HCT116 (cell line): Measurements from ENCODE around the gene FOXL2. TPM values are rescaled to one million over a fixed set of nuclear protein-coding genes. Genes with fewer than 3 reads are reported as not detected.

Source experiments
- ATAC-seq: fragments of 200-7000 bp; cut with Tn5 transposase; 2 replicates; pipeline ENCODE4 v1.9.1; 2020; ENCODE audit warnings: mild to moderate bottlenecking, moderate library complexity
- BruUV-seq: library from RNA; stranded (reverse); fragments of 400-500 nt; replicated peaks from 2 replicates; lab custom pipeline; 2021; lab: Mats Ljungman, UMichigan
- CTCF ChIA-PET: fragments of 300-600 bp; sonication (Branson Sonifier 250); formaldehyde crosslinking; loops from one replicate; lab custom pipeline; 2021; ENCODE audit warnings: antibody characterized with exemption; lab: Charles Lee
- POLR2A ChIA-PET: fragments of 300-600, 350-600 bp; sonication (Branson Sonifier 250); formaldehyde crosslinking; loops from one replicate; lab custom pipeline; 2021; ENCODE audit warnings: antibody characterized with exemption; lab: Charles Lee
- RAD21 ChIA-PET, 2 experiments: fragments of 300-600 bp; sonication (Branson Sonifier 250); formaldehyde crosslinking; loops; one replicate each; lab custom pipeline; 2023; ENCODE audit warnings: low total read pairs in 2 of 2; ENCODE audit not compliant: uncharacterized antibody in 2 of 2, unreplicated experiment in 2 of 2, low non-redundant PET in 1 of 2; lab: Charles Lee
- DNase-seq: peaks from one replicate; pipeline ENCODE4 v3.0.0-alpha.2; 2010; ENCODE audit warnings: low read depth, low spot score
- H2AFZ ChIP-seq: fragments of 200-600 bp; shearing (Covaris generic), sonication (generic); 2 replicates; pipeline ENCODE4 v1.6.1; 2017; ENCODE audit warnings: low read depth, mixed run types, mixed read lengths, antibody characterized with exemption, low read length; ENCODE audit not compliant: poor library complexity, severe bottlenecking
- H3K27ac ChIP-seq: 2 replicates; pipeline ENCODE4 v1.5.1; 2012; ENCODE audit warnings: low read depth, low read length
- H3K27me3 ChIP-seq: fragments of 200-600 bp; sonication (generic); 2 replicates; pipeline ENCODE4 v1.6.1; 2016; ENCODE audit warnings: mixed run types, low read length, mixed read lengths; ENCODE audit not compliant: insufficient read depth
- H3K36me3 ChIP-seq, 2 experiments: fragments of 200-500 bp in 1 of 2; fragments of 200-600 bp in 1 of 2; sonication (Bioruptor generic) in 1 of 2; sonication (generic) in 1 of 2; 2 replicates each; pipeline versions ENCODE4 v1.5.1 to v1.6.1; 2014 to 2016; ENCODE audit warnings: low read length in 2 of 2, inconsistent platforms in 1 of 2, mixed read lengths in 1 of 2, mixed run types in 1 of 2; ENCODE audit not compliant: insufficient read depth in 2 of 2, control insufficient read depth in 1 of 2
- H3K4me1 ChIP-seq, 2 experiments: fragments of 200-600 bp in 1 of 2; sonication (generic) in 1 of 2; 2 replicates each; pipeline versions ENCODE4 v1.5.1 to v1.6.1; 2012 to 2017; ENCODE audit warnings: low read length in 2 of 2, inconsistent platforms in 1 of 2, mild to moderate bottlenecking in 1 of 2, mixed read lengths in 1 of 2, mixed run types in 1 of 2, moderate library complexity in 1 of 2; ENCODE audit not compliant: insufficient read depth in 2 of 2, control insufficient read depth in 1 of 2
- H3K4me2 ChIP-seq: fragments of 200-600 bp; sonication (generic); 2 replicates; pipeline ENCODE4 v1.6.1; 2017; ENCODE audit warnings: mixed run types, low read length, mixed read lengths
- H3K4me3 ChIP-seq, 2 experiments: fragments of 200-600 bp in 1 of 2; sonication (generic) in 1 of 2; replicated peaks in 1 of 2; 2 replicates each; pipeline ENCODE4 v1.5.1; 2011 to 2016; ENCODE audit warnings: low read length in 2 of 2, control low read depth in 1 of 2, low read depth in 1 of 2, mild to moderate bottlenecking in 1 of 2, mixed read lengths in 1 of 2, mixed run types in 1 of 2
- H3K79me2 ChIP-seq: fragments of 200-600 bp; sonication (generic); 2 replicates; pipeline ENCODE4 v1.6.1; 2017; ENCODE audit warnings: mild to moderate bottlenecking, mixed run types, low read length, moderate library complexity, mixed read lengths; ENCODE audit not compliant: insufficient read depth
- H3K9ac ChIP-seq: fragments of 200-600 bp; sonication (generic); 2 replicates; pipeline ENCODE4 v1.6.1; 2016; ENCODE audit warnings: low read length, mixed read lengths
- H3K9me2 ChIP-seq: fragments of 200-600 bp; sonication (generic), shearing (Covaris generic); 2 replicates; pipeline ENCODE4 v1.6.1; 2017; ENCODE audit warnings: mixed run types, mild to moderate bottlenecking, moderate library complexity; ENCODE audit not compliant: insufficient read depth
- H3K9me3 ChIP-seq, 2 experiments: fragments of 200-500 bp in 1 of 2; fragments of 200-600 bp in 1 of 2; sonication (Bioruptor generic) in 1 of 2; sonication (generic) in 1 of 2; 2 replicates each; pipeline ENCODE4 v1.6.1; 2014 to 2017; ENCODE audit warnings: low read length in 2 of 2, mixed read lengths in 2 of 2, inconsistent platforms in 1 of 2, low read depth in 1 of 2, mild to moderate bottlenecking in 1 of 2, mixed run types in 1 of 2, moderate library complexity in 1 of 2; ENCODE audit not compliant: control insufficient read depth in 1 of 2, insufficient read depth in 1 of 2
- H4K20me1 ChIP-seq: fragments of 200-600 bp; sonication (generic), shearing (Covaris generic); 2 replicates; pipeline ENCODE4 v1.6.1; 2017; ENCODE audit warnings: mixed run types, mild to moderate bottlenecking, moderate library complexity; ENCODE audit not compliant: insufficient read depth
- ATF3 ChIP-seq: IDR thresholded peaks from 2 replicates; pipeline ENCODE4 v1.6.1; 2012
- CBX3 ChIP-seq: IDR thresholded peaks from 2 replicates; pipeline ENCODE4 v1.6.1; 2012; ENCODE audit warnings: low read depth
- CEBPB ChIP-seq: IDR thresholded peaks from 2 replicates; pipeline ENCODE4 v1.6.1; 2012; ENCODE audit warnings: low read depth
- ELF1 ChIP-seq: IDR thresholded peaks from 2 replicates; pipeline ENCODE4 v1.6.1; 2012; ENCODE audit warnings: low read depth, borderline replicate concordance
- EZH2phosphoT487 ChIP-seq: fragments of 200-600 bp; IDR thresholded peaks from 2 replicates; pipeline ENCODE4 v1.6.1; 2018; ENCODE audit warnings: antibody characterized with exemption, borderline replicate concordance
- FOSL1 ChIP-seq: IDR thresholded peaks from 2 replicates; pipeline ENCODE4 v1.6.1; 2012; ENCODE audit warnings: low read depth
- MAX ChIP-seq: IDR thresholded peaks from 2 replicates; pipeline ENCODE4 v1.6.1; 2012
- POLR2A ChIP-seq: IDR thresholded peaks from 2 replicates; pipeline ENCODE4 v1.7.0; 2011; ENCODE audit warnings: borderline replicate concordance; ENCODE audit not compliant: insufficient read depth, insufficient read length; ENCODE audit errors: extremely low read depth
- POLR2AphosphoS5 ChIP-seq: IDR thresholded peaks from 2 replicates; pipeline ENCODE4 v1.6.1; 2011; ENCODE audit warnings: mild to moderate bottlenecking, low read depth, low read length, moderate library complexity
- RAD21 ChIP-seq: IDR thresholded peaks from 2 replicates; pipeline ENCODE4 v1.6.1; 2012; ENCODE audit warnings: low read depth, mild to moderate bottlenecking
- REST ChIP-seq: IDR thresholded peaks from 2 replicates; pipeline ENCODE4 v1.6.1; 2012; ENCODE audit warnings: low read depth
- SIN3A ChIP-seq: IDR thresholded peaks from 2 replicates; pipeline ENCODE4 v1.6.1; 2012; ENCODE audit warnings: low read depth
- SP1 ChIP-seq: IDR thresholded peaks from 2 replicates; pipeline ENCODE4 v1.6.1; 2012; ENCODE audit warnings: low read depth
- SRF ChIP-seq: IDR thresholded peaks from 2 replicates; pipeline ENCODE4 v1.6.1; 2012; ENCODE audit warnings: low read depth
- TCF7L2 ChIP-seq: IDR thresholded peaks from 2 replicates; pipeline ENCODE4 v1.7.0; 2011; ENCODE audit warnings: borderline replicate concordance, inconsistent platforms; ENCODE audit not compliant: insufficient read depth, insufficient read length; ENCODE audit errors: extremely low read depth
- YY1 ChIP-seq: IDR thresholded peaks from 2 replicates; pipeline ENCODE4 v1.6.1; 2011; ENCODE audit warnings: low read length, low read depth, moderate library complexity, mild to moderate bottlenecking; ENCODE audit not compliant: insufficient replicate concordance; ENCODE audit errors: extremely low read depth
- ZBTB33 ChIP-seq: IDR thresholded peaks from 2 replicates; pipeline ENCODE4 v1.6.1; 2011; ENCODE audit warnings: mild to moderate bottlenecking, low read length, moderate library complexity; ENCODE audit not compliant: insufficient replicate concordance; ENCODE audit errors: extremely low read depth
- ZFX ChIP-seq: fragments of 450-650 bp; IDR thresholded peaks from 2 replicates; pipeline ENCODE4 v1.6.1; 2017
- intact Hi-C: fragments of 100-400 bp; cut with micrococcal nuclease; formaldehyde crosslinking; loops from 2 replicates; pipeline ENCODE4 v1.10.0; 2022
- total RNA-seq: library from RNA; stranded (reverse); gene quantifications from one replicate; pipeline ENCODE4 v1.2.1, GENCODE V29; 2021; ENCODE audit not compliant: unreplicated experiment
- TF ChIP-seq, protein P1 (sequence below), 3 experiments: fragments of 200-600 bp in 1 of 3; sonication (generic) in 1 of 3; IDR thresholded peaks in 2 of 3; conservative IDR thresholded peaks in 1 of 3; 2 replicates each; pipeline ENCODE4 v1.5.1; 2012 to 2017; ENCODE audit warnings: low read depth in 2 of 3, low read length in 2 of 3, antibody characterized with exemption in 1 of 3, borderline replicate concordance in 1 of 3, control low read depth in 1 of 3, mild to moderate bottlenecking in 1 of 3, mixed read lengths in 1 of 3, mixed run types in 1 of 3, moderate library complexity in 1 of 3; ENCODE audit not compliant: insufficient read depth in 1 of 3

Gene FOXL2
- total RNA-seq, 1 experiment from 2014 or later: not detected

GRCh38 chr3:138939561-138940241 lies 7.2 kb downstream of the FOXL2 start:
- Histone ChIP-seq H4K20me1 (no peaks in the 10 kb centered on the region), H2AFZ (no peak overlapping the region), H3K4me3 (no peak overlapping the region), H3K4me2 (no peak overlapping the region), H3K36me3 (no peaks in the 10 kb centered on the region), H3K27me3 (no peaks in the 10 kb centered on the region), H3K9me2 (no peaks in the 10 kb centered on the region), H3K4me1 (peaks cover 6 to 18% of the 10 kb centered on the region in 2 experiments; a peak in 3 of 4 replicates), H3K9ac (no peak overlapping the region), H3K79me2 (no peaks in the 10 kb centered on the region), H3K27ac (no peak overlapping the region), H3K9me3 (no peaks in the 10 kb centered on the region)
- DNase-seq: no peak
- intact Hi-C loops: loop anchor here (5.0 kb wide), 2 partner anchors 38 to 263 kb away; no protein-coding TSS in a partner anchor
- CTCF ChIA-PET: interaction anchor here (1.9 to 2.1 kb wide), 2 partner anchors 24 to 389 kb away, joined by 6 to 7 read pairs; no protein-coding TSS in a partner anchor
- RAD21 ChIA-PET: no interaction called here
- POLR2A ChIA-PET: no interaction called here
- BruUV-seq: no TSS peak
- no peak for TF ChIP-seq POLR2A
- TF ChIP-seq RAD21: no peak
- TF ChIP-seq, protein P1, sequence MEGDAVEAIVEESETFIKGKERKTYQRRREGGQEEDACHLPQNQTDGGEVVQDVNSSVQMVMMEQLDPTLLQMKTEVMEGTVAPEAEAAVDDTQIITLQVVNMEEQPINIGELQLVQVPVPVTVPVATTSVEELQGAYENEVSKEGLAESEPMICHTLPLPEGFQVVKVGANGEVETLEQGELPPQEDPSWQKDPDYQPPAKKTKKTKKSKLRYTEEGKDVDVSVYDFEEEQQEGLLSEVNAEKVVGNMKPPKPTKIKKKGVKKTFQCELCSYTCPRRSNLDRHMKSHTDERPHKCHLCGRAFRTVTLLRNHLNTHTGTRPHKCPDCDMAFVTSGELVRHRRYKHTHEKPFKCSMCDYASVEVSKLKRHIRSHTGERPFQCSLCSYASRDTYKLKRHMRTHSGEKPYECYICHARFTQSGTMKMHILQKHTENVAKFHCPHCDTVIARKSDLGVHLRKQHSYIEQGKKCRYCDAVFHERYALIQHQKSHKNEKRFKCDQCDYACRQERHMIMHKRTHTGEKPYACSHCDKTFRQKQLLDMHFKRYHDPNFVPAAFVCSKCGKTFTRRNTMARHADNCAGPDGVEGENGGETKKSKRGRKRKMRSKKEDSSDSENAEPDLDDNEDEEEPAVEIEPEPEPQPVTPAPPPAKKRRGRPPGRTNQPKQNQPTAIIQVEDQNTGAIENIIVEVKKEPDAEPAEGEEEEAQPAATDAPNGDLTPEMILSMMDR (IDR thresholded peaks at IDR 0.05 in 2 of 3, conservative IDR thresholded peaks at IDR 0.05 in 1 of 3; ENCODE audit: borderline replicate concordance in 1 of 3, insufficient read depth in 1 of 3, low read depth in 2 of 3, low read length in 2 of 3): no peak
- TF ChIP-seq MAX: no peak
- TF ChIP-seq REST: no peak
- no peak for TF ChIP-seq TCF7L2
- TF ChIP-seq SIN3A: no peak
- no peak for TF ChIP-seq ELF1
- no peak for TF ChIP-seq ATF3
- TF ChIP-seq ZFX: no peak
- TF ChIP-seq POLR2AphosphoS5: no peak
- TF ChIP-seq YY1: no peak
- no peak for TF ChIP-seq FOSL1
- no peak for TF ChIP-seq ZBTB33
- TF ChIP-seq SRF: no peak
- TF ChIP-seq CEBPB: no peak
- no peak for TF ChIP-seq SP1
- TF ChIP-seq CBX3: no peak
- TF ChIP-seq EZH2phosphoT487: no peak
- ATAC-seq: no peak
